PFSK-1 (cell line): ENCODE results near the gene NEU1.

ENCODE experiments used
- FOXP2 ChIP-seq: optimal IDR thresholded peaks from 2 replicates; pipeline ENCODE3; 2011; ENCODE audit warnings: borderline replicate concordance, control low read depth, inconsistent platforms; ENCODE audit not compliant: insufficient read depth; ENCODE audit errors: extremely low read length, extremely low read depth
- POLR2AphosphoS5 ChIP-seq: IDR thresholded peaks from 2 replicates; pipeline ENCODE4 v1.6.1; 2012; ENCODE audit warnings: low read depth, mild to moderate bottlenecking, control low read depth, low read length, moderate library complexity
- REST ChIP-seq, 2 experiments: IDR thresholded peaks; 2 replicates each; pipeline versions ENCODE4 v1.6.1 to v1.8.0; 2011 to 2012; ENCODE audit warnings: low read depth in 2 of 2, low read length in 2 of 2, control low read depth in 1 of 2, inconsistent platforms in 1 of 2, mild to moderate bottlenecking in 1 of 2, moderate library complexity in 1 of 2; ENCODE audit not compliant: insufficient read depth in 1 of 2
- SIN3A ChIP-seq: IDR thresholded peaks from 2 replicates; pipeline ENCODE4 v1.6.1; 2012; ENCODE audit warnings: mild to moderate bottlenecking, low read length, moderate library complexity, borderline replicate concordance; ENCODE audit not compliant: insufficient read depth
- TAF1 ChIP-seq: IDR thresholded peaks from 2 replicates; pipeline ENCODE4 v1.6.1; 2012; ENCODE audit warnings: low read length, control low read depth, borderline replicate concordance; ENCODE audit not compliant: insufficient read depth

Gene NEU1

GRCh38 chr6:31834367-31835250, 28.0 kb downstream of the NEU1 start:
- TF ChIP-seq FOXP2 (no peak), POLR2AphosphoS5 (peak; percentile 100), TAF1 (peak; percentile 96), REST (IDR thresholded peaks at IDR 0.05; ENCODE audit: insufficient read depth in 1 of 2, low read depth in 2 of 2, low read length in 2 of 2) (peak; percentile 25 to 63; a peak in 2 of 4 replicates), SIN3A (peak; percentile 70; the same call in 1 of the 2 replicates)

DNA sequence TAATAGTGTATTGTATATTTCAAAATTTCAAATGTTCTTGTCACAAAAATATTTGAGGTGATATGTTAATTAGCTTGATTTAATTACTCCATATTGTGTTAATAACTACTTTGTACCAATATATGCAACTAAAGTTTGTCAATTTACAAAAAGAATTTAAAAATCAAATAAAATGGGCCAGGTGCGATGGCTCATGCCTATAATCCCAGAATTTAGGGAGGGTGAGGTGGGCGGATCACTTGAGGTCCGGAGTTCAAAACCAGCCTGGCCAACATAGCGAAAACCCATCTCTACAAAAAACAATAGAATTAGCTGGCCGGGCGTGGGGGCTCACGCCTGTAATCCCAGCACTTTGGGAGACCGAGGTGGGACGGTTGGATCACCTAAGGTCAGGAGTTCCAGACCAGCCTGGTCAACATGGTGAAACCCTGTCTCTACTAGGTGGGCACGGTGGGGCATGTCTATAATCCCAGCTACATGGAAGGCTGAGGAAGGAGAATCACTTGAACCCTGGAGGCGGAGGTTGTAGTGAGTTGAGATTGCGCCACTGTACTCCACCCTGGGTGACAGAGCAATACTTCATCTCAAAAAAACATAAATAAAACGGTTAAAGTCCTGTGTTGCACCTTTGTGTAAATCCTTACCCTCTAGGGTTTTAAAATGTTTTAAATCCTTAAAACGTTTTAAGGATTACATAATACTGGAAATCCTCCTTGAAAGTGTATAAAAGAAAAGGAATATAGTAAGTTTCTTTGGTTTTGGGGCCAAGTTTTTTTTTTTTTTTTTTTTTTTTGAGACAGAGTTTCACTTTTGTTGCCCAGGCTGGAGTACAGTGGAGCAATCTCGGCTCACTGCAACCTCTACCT, 31.0 kb downstream of the NEU1 start:
- TF ChIP-seq REST (IDR thresholded peaks at IDR 0.05; ENCODE audit: insufficient read depth in 1 of 2, low read depth in 2 of 2, low read length in 2 of 2) (no peak), TAF1 (no peak), FOXP2 (no peak), POLR2AphosphoS5 (no peak), SIN3A (no peak)

DNA sequence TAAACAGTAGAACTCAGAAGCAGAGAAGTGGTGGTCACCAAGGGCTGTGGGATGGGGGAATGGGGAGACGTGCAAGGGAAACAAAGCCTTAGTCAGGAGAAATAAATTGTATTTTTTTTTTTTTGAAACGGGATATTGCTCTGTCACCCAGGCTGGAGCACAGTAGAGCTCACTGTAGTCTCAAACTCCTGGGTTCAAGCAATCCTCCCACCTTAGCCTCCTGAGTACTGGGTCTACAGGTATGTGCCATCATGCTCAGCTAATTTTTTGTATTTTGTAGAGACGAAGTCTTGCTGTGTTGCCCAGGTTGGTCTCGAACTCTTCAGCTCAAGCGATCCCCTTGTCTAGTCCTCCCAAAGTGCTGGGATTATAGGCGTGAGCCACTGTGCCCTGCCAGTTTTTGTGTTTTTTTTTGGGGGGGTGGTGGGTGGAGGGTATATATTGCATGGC, 31.7 kb downstream of the NEU1 start:
- TF ChIP-seq SIN3A (no peak; the same call in 1 of the 2 replicates), TAF1 (no peak), FOXP2 (no peak), REST (IDR thresholded peaks at IDR 0.05; ENCODE audit: insufficient read depth in 1 of 2, low read depth in 2 of 2, low read length in 2 of 2) (no peak), POLR2AphosphoS5 (no peak)

DNA sequence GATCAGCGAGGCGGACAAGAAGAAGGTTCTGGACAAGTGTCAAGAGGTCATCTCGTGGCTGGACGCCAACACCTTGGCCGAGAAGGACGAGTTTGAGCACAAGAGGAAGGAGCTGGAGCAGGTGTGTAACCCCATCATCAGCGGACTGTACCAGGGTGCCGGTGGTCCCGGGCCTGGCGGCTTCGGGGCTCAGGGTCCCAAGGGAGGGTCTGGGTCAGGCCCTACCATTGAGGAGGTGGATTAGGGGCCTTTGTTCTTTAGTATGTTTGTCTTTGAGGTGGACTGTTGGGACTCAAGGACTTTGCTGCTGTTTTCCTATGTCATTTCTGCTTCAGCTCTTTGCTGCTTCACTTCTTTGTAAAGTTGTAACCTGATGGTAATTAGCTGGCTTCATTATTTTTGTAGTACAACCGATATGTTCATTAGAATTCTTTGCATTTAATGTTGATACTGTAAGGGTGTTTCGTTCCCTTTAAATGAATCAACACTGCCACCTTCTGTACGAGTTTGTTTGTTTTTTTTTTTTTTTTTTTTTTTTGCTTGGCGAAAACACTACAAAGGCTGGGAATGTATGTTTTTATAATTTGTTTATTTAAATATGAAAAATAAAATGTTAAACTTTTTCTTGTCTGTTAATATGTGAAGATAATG, 32.9 kb downstream of the NEU1 start:
- no peak for TF ChIP-seq FOXP2
- TF ChIP-seq SIN3A, result no peak
- TF ChIP-seq POLR2AphosphoS5, result no peak
- TF ChIP-seq TAF1, result no peak
- no peak for TF ChIP-seq REST (IDR thresholded peaks at IDR 0.05; ENCODE audit: insufficient read depth in 1 of 2, low read depth in 2 of 2, low read length in 2 of 2)
